Esophagus muscularis mucosa (tissue), 4 donors: ENCODE data around the gene GRM4. TPM values are rescaled to one million over a fixed set of nuclear protein-coding genes. Genes with fewer than 3 reads are reported as not detected.

Source experiments
- DNase-seq: peaks from one replicate; pipeline ENCODE4 v3.0.0-alpha.2; 2017; ENCODE audit errors: extremely low spot score
- H3K27ac ChIP-seq, 4 donors: fragments of 200-600 bp; sonication (generic); replicated peaks in 1 of 4; 1 replicate in 3 of 4; 2 replicates in 1 of 4; pipeline ENCODE4 v1.5.1; 2016 to 2019; ENCODE audit warnings: mild to moderate bottlenecking in 1 of 4
- H3K27me3 ChIP-seq, 4 donors: fragments of 200-600 bp; sonication (generic); one replicate each; pipeline versions ENCODE4 v1.5.1 to v1.6.0; 2016 to 2019
- H3K36me3 ChIP-seq, 4 donors: fragments of 200-600 bp; sonication (generic); one replicate each; pipeline ENCODE4 v1.5.1; 2016 to 2019
- H3K4me1 ChIP-seq, 4 donors: fragments of 200-600 bp; sonication (generic); one replicate each; pipeline ENCODE4 v1.5.1; 2016 to 2019
- H3K4me3 ChIP-seq, 4 donors: fragments of 200-600 bp; sonication (generic); 1 replicate in 2 of 4; 2 replicates in 2 of 4; pipeline ENCODE4 v1.5.1; 2016 to 2019; ENCODE audit warnings: mild to moderate bottlenecking in 4 of 4, moderate library complexity in 1 of 4
- H3K9me3 ChIP-seq, 4 donors: fragments of 200-600 bp; sonication (generic); 1 replicate in 3 of 4; 2 replicates in 1 of 4; pipeline ENCODE4 v1.5.1; 2016 to 2019
- EP300 ChIP-seq: sonication (generic); formaldehyde crosslinking; IDR thresholded peaks from one replicate; pipeline ENCODE4 v1.6.1; 2017; ENCODE audit warnings: antibody characterized with exemption
- POLR2A ChIP-seq: fragments of 450-650 bp; IDR thresholded peaks from one replicate; pipeline ENCODE4 v1.6.1; 2017; ENCODE audit warnings: antibody characterized with exemption, moderate library complexity, mild to moderate bottlenecking, low read depth
- POLR2AphosphoS5 ChIP-seq, 2 donors: sonication (generic); formaldehyde crosslinking; IDR thresholded peaks; one replicate each; pipeline ENCODE4 v1.6.1; 2017; ENCODE audit warnings: antibody characterized with exemption in 2 of 2
- WGBS: methylation state at CpG from one replicate; pipeline ENCODE4 v1.1.5; 2018; 5-methylcytosine and 5-hydroxymethylcytosine counted together
- intact Hi-C: fragments of 100-400 bp; cut with DNase I; formaldehyde crosslinking; loops from one replicate; pipeline ENCODE4 v1.15.1; 2023
- total RNA-seq, 4 donors: library from RNA; depleted of rRNA; stranded (reverse); fragments of >200 nt; gene quantifications; one replicate each; pipeline versions ENCODE4 v1.1.0 to v1.2.1, GENCODE V29; 2016
- TF ChIP-seq, protein P1 (sequence below), 3 experiments: fragments of 200-600 bp in 2 of 3; fragments of 450-650 bp in 1 of 3; sonication (generic) in 2 of 3; IDR thresholded peaks; one replicate each; pipeline ENCODE4 v1.5.1; 2017 to 2019; ENCODE audit warnings: antibody characterized with exemption in 3 of 3, mild to moderate bottlenecking in 2 of 3, moderate library complexity in 1 of 3

Gene GRM4
- total RNA-seq, 4 donors from 2014 or later: not detected

DNA sequence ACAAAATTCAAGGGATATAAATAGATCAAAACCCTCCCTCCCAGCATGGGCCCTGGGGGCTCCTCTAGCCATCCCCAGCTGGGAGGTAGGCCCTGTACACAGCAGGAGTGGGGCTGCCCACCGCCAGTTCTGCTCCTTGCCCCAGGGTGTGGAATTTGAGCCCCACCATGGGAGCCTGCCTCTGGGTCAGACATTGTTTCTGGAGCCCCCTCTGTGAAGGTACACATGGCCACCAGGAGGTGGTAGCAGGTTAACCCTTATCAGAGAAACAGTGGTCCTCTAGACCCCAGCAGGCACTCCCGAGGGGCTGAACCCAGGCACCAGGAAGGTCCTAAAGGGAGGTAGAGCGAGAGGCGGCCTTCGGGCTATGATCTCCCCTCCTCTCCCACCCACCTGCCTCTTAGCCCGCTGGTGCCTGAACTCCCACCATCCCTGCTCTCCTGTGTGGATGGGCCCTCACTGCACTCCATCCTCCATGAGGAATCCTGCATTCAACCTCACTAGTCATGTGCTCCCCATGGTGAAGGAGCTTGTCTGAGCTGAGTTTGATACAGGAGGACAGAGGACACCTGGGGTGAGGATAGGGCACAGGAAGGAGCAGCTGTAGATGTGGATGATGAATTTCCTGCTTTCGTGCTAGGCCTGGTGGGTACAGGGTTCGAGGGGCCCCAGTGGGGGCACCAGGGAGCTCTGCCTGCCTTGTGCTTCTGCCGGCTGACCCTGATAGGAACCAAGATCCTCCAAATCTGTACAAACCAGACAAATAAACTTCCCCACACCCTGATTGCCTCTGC lies 114.9 kb downstream of the GRM4 start:
- Histone ChIP-seq H3K9me3 (no peaks in the 10 kb centered on the region), H3K27me3 (peaks cover 0 to 61% (median 0%) of the 10 kb centered on the region in 4 donors), H3K4me1 (no peaks in the 10 kb centered on the region), H3K4me3 (no peak overlapping the region), H3K36me3 (no peaks in the 10 kb centered on the region), H3K27ac (no peak overlapping the region)
- WGBS: 89% methylated on average over 6 of the region's 9 CpGs
- TF ChIP-seq POLR2A (no peak), POLR2AphosphoS5 (IDR thresholded peaks at IDR 0.05) (no peak), EP300 (no peak)
- TF ChIP-seq, protein P1, sequence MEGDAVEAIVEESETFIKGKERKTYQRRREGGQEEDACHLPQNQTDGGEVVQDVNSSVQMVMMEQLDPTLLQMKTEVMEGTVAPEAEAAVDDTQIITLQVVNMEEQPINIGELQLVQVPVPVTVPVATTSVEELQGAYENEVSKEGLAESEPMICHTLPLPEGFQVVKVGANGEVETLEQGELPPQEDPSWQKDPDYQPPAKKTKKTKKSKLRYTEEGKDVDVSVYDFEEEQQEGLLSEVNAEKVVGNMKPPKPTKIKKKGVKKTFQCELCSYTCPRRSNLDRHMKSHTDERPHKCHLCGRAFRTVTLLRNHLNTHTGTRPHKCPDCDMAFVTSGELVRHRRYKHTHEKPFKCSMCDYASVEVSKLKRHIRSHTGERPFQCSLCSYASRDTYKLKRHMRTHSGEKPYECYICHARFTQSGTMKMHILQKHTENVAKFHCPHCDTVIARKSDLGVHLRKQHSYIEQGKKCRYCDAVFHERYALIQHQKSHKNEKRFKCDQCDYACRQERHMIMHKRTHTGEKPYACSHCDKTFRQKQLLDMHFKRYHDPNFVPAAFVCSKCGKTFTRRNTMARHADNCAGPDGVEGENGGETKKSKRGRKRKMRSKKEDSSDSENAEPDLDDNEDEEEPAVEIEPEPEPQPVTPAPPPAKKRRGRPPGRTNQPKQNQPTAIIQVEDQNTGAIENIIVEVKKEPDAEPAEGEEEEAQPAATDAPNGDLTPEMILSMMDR (IDR thresholded peaks at IDR 0.05): no peak
- no peak for DNase-seq
- intact Hi-C loops: no loop called here

DNA sequence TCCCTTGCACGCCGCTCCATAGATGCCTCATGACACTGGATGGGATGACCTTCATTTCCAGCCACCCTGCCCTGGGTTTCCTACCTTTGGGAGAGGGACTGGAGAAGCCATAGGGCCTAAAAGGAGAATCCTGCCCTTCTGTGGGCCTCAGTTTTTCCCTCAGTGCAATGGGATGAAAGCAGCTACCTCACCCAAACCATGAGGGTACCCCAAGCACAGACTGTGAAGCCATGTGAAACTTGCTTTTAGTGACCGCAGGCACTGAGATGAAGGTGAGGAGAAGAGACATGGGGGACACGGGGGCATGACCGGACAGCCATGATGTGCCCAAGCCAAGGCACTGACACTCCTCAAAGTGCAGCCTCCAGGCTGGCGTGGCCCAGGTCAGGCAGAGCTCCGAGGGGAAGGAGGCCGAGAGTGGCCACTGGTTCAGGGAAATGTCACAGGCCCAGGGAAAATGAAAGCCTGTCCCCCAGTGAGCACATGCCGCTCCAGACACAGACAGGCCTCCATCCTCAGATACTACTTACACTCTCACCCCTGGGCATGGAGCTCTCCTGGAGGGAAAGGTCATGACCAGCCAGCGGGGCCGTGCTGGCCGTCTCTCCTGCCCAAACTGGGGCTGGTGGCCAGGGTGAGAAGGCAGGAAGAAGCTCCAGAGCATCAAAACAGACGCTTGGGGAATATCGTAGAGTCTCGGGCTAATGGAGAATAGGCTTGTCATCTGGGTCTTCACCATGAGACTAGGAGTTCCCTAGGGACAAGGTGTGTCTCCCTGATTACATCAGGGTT lies 116.2 kb downstream of the GRM4 start:
- H3K9me3 ChIP-seq: no peaks in the 10 kb centered on the region
- H3K27me3 ChIP-seq: peaks cover 0 to 57% (median 0%) of the 10 kb centered on the region in 4 donors
- H3K4me3 ChIP-seq: no peak overlapping the region
- no peak overlapping the region for H3K27ac ChIP-seq
- intact Hi-C loops: loop anchor here (5.0 kb wide), 1 partner anchor 257 kb away; no protein-coding TSS in a partner anchor
- H3K4me1 ChIP-seq: no peaks in the 10 kb centered on the region
- no peaks in the 10 kb centered on the region for H3K36me3 ChIP-seq
- WGBS: 94% methylated on average over 11 of the region's 15 CpGs
- TF ChIP-seq POLR2AphosphoS5 (IDR thresholded peaks at IDR 0.05): no peak
- TF ChIP-seq, protein P1 (IDR thresholded peaks at IDR 0.05): no peak
- no peak for TF ChIP-seq EP300
- TF ChIP-seq POLR2A: no peak
- DNase-seq: no peak

DNA sequence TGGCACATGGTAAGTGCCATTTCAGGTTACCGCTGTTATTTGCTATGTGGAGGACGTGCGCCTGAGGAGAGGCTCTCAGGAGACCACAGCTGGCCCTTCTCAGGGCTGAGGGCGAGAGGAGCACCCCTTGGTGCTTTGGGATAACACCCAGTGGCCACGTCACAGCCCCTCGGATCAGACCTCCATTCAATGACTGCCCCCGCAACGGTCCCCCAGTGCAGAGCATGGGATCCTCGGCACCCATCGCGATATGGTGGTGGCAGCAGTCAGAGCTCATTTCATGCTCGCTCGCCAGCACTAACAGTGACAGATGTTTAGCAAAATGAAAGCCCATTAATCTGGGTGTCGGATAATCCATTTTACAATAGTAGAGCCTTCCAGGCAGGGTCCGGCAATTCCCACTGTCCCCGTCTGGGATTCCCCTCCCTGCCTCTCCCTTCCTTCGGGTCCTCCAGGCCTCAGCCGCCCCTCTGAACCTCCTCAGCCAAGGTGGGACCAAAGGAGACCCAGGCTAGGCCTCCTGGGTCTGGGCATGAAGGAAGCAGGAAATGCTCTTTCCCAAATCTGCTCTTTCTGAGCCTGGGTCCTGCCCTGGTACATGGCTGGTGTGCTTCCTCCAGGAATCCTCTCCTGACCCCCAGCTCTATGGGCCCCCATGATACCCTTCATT lies 117.1 kb downstream of the GRM4 start:
- no peak for TF ChIP-seq POLR2AphosphoS5 (IDR thresholded peaks at IDR 0.05)
- TF ChIP-seq POLR2A: no peak
- TF ChIP-seq, protein P1 (IDR thresholded peaks at IDR 0.05): no peak
- TF ChIP-seq EP300: no peak
- H3K27me3 ChIP-seq: peaks cover 0 to 62% (median 0%) of the 10 kb centered on the region in 4 donors
- H3K9me3 ChIP-seq: peaks cover 0 to 6% (median 1%) of the 10 kb centered on the region in 4 donors
- no peaks in the 10 kb centered on the region for H3K4me1 ChIP-seq
- no peak overlapping the region for H3K4me3 ChIP-seq
- intact Hi-C loops: loop anchor here (5.0 kb wide), 1 partner anchor 257 kb away; no protein-coding TSS in a partner anchor
- DNase-seq: no peak
- H3K36me3 ChIP-seq: no peaks in the 10 kb centered on the region
- 84% methylated on average over 10 of the region's 18 CpGs for WGBS
- no peak overlapping the region for H3K27ac ChIP-seq

DNA sequence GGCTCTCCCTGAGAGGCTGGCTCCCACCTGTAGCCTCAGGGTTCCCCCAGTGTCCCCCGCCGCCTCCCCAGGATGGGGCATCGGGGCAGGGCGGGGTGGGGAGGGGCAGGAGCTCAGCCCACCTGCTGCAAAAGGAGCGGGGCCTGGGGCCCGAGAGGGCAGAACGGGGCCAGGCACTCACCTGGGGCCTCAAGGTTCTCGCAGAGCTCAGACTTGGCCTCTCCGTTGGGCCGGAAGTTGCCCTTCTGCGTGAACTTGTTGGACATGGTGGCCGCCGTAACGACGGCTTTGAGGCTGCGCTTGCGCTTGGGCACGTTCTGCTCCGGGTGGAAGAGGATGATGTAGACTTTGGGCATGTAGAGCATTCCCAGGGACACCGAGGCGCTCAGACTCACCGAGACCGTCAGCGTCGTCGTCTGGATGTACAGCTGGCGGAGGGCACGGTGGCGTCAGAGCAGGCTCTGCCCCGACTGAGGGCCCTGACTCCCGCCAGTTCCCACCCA lies 117.9 kb downstream of the GRM4 start:
- H3K9me3 ChIP-seq: peaks cover 0 to 6% (median 2%) of the 10 kb centered on the region in 4 donors
- H3K36me3 ChIP-seq: no peaks in the 10 kb centered on the region
- peaks cover 0 to 64% (median 0%) of the 10 kb centered on the region in 4 donors for H3K27me3 ChIP-seq
- TF ChIP-seq EP300 (no peak), POLR2A (no peak), POLR2AphosphoS5 (IDR thresholded peaks at IDR 0.05) (no peak)
- TF ChIP-seq, protein P1 (IDR thresholded peaks at IDR 0.05): no peak
- H3K27ac ChIP-seq: no peak overlapping the region
- intact Hi-C loops: loop anchor here (5.0 kb wide), 1 partner anchor 256 kb away; no protein-coding TSS in a partner anchor
- no peak overlapping the region for H3K4me3 ChIP-seq
- no peaks in the 10 kb centered on the region for H3K4me1 ChIP-seq
- no peak for DNase-seq
- 83% methylated on average over 9 of the region's 31 CpGs for WGBS
